Left lung (tissue), 10 donors: Measurements from ENCODE around the gene OSBPL8. TPM values are rescaled to one million over a fixed set of nuclear protein-coding genes. Genes with fewer than 3 reads are reported as not detected.

ENCODE experiments used
- ATAC-seq: fragments of 200-7000 bp; cut with Tn5 transposase; one replicate; pipeline ENCODE4 v1.9.1; 2020; ENCODE audit warnings: moderate library complexity
- DNase-seq, 4 donors: peaks; one replicate each; pipeline ENCODE4 v3.0.0-alpha.2; 2013 to 2020
- H3K27ac ChIP-seq, 2 donors: fragments of 200-600 bp; sonication (generic) in 1 of 2; one replicate each; pipeline versions ENCODE4 v1.5.0 to v1.8.0; 2020 to 2021
- H3K27me3 ChIP-seq, 2 donors: fragments of 200-600 bp; sonication (generic) in 1 of 2; one replicate each; pipeline versions ENCODE4 v1.5.0 to v1.8.0; 2020 to 2021
- H3K36me3 ChIP-seq, 2 donors: fragments of 200-600 bp; sonication (generic) in 1 of 2; one replicate each; pipeline versions ENCODE4 v1.5.0 to v1.8.0; 2020 to 2021
- H3K4me1 ChIP-seq, 2 donors: fragments of 200-600 bp; one replicate each; pipeline ENCODE4 v1.8.0; 2021
- H3K4me3 ChIP-seq, 2 donors: fragments of 200-600 bp; sonication (generic) in 1 of 2; one replicate each; pipeline versions ENCODE4 v1.5.0 to v1.8.0; 2020 to 2021; ENCODE audit warnings: mild to moderate bottlenecking in 1 of 2
- H3K9me3 ChIP-seq, 2 donors: fragments of 200-600 bp; sonication (generic) in 1 of 2; one replicate each; pipeline versions ENCODE4 v1.5.0 to v1.8.0; 2020 to 2021
- intact Hi-C, 2 donors: fragments of 100-400 bp; cut with DNase I; formaldehyde crosslinking; loops; one replicate each; pipeline versions ENCODE4 v1.11.2 to v1.14.2; 2022
- polyA plus RNA-seq, 6 donors: library from polyadenylated mRNA; unstranded; fragments of 120-200 nt; gene quantifications; one replicate each; pipeline ENCODE4 v1.2.1, GENCODE V29; 2013; ENCODE audit not compliant: insufficient read length in 6 of 6
- total RNA-seq, 2 donors: library from RNA; stranded (reverse); fragmentation: NEBNext Ultra II Directional; extraction: Animal tissue kit (Norgen Biotek cat#: 25700); gene quantifications; one replicate each; pipeline ENCODE4 v1.2.1, GENCODE V29; 2021
- TF ChIP-seq, protein P1 (sequence below), 2 donors: fragments of 200-600 bp; sonication (generic) in 1 of 2; IDR thresholded peaks; one replicate each; pipeline versions ENCODE4 v1.5.0 to v1.8.0; 2021; ENCODE audit warnings: antibody characterized with exemption in 2 of 2
- donor health status: DM: no; HTN: yes; CAD: no.
- donor health status: DM: no; HTN: no; CAD: no.

Gene OSBPL8
- total and polyA plus RNA-seq, 8 donors = 53.9 to 100 (median 62.5) TPM

DNA sequence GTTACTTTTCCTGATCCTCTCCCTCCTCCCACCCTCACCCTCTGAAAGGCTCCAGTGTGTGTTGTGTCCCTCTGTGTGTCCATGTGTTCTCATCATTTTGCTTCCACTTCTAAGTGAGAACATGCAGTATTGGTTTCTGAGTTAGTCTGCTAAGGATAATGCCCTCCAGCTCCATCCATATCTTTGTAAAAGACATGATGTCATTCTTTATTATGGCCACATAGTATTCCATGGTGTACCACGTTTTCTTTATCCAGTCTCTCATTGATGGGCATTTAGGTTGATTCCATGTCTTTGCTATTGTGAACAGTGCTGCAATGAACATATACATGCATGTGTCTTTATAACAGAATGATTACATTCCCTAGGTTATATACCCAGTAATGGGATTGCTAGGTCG lies 159.4 kb downstream of the OSBPL8 start:
- TF ChIP-seq, protein P1, sequence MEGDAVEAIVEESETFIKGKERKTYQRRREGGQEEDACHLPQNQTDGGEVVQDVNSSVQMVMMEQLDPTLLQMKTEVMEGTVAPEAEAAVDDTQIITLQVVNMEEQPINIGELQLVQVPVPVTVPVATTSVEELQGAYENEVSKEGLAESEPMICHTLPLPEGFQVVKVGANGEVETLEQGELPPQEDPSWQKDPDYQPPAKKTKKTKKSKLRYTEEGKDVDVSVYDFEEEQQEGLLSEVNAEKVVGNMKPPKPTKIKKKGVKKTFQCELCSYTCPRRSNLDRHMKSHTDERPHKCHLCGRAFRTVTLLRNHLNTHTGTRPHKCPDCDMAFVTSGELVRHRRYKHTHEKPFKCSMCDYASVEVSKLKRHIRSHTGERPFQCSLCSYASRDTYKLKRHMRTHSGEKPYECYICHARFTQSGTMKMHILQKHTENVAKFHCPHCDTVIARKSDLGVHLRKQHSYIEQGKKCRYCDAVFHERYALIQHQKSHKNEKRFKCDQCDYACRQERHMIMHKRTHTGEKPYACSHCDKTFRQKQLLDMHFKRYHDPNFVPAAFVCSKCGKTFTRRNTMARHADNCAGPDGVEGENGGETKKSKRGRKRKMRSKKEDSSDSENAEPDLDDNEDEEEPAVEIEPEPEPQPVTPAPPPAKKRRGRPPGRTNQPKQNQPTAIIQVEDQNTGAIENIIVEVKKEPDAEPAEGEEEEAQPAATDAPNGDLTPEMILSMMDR (IDR thresholded peaks at IDR 0.05) = no peak
- intact Hi-C loops = no loop called here
- Histone ChIP-seq H3K36me3 (peaks cover 0 to 18% of the 10 kb centered on the region in 2 donors), H3K9me3 (no peaks in the 10 kb centered on the region), H3K27ac (no peak overlapping the region), H3K27me3 (no peaks in the 10 kb centered on the region), H3K4me3 (no peak overlapping the region), H3K4me1 (no peaks in the 10 kb centered on the region)
- DNase-seq = no peak
- no peak for ATAC-seq

- intact Hi-C loops = no loop called here
- H3K9me3 ChIP-seq = no peaks in the 10 kb centered on the region
- H3K4me1 ChIP-seq = no peaks in the 10 kb centered on the region
- no peak for ATAC-seq
- H3K27ac ChIP-seq = no peak overlapping the region
- TF ChIP-seq, protein P1 (IDR thresholded peaks at IDR 0.05) = no peak
- no peak for DNase-seq
- H3K4me3 ChIP-seq = no peak overlapping the region
- no peaks in the 10 kb centered on the region for H3K27me3 ChIP-seq
- peaks cover 0 to 18% of the 10 kb centered on the region in 2 donors for H3K36me3 ChIP-seq
These were observed 160.5 kb downstream of the OSBPL8 start for GRCh38 chr12:76399040-76399439.

- TF ChIP-seq, protein P1 (IDR thresholded peaks at IDR 0.05) = no peak
- Histone ChIP-seq H3K27me3 (no peaks in the 10 kb centered on the region), H3K27ac (no peak overlapping the region), H3K4me3 (no peak overlapping the region), H3K9me3 (no peaks in the 10 kb centered on the region), H3K36me3 (peaks cover 0 to 27% of the 10 kb centered on the region in 2 donors), H3K4me1 (no peaks in the 10 kb centered on the region)
- no peak for ATAC-seq
- intact Hi-C loops = no loop called here
- no peak for DNase-seq
These were observed 161.5 kb downstream of the OSBPL8 start for GRCh38 chr12:76398106-76398505.

DNA sequence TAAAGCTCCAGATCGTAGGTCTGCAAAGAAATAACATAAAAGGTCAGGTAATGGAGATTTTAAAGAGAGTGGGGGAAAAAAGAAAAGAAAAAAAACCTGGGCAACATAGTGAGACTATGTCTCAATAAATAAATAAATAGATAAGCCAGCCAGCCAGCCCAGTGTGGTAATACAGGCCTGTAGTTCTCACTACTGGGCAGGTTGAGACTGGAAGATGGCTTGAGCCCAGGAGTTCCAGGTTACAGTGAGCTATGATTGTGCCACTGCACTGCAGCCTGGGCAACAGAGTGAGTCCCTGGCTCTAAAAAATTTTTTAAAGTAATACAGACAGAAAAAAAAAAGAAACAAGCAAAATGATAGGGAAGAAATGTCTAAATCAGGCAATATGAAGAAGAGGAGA lies 168.1 kb downstream of the OSBPL8 start:
- Histone ChIP-seq H3K36me3 (peaks cover 0 to 67% of the 10 kb centered on the region in 2 donors), H3K9me3 (no peaks in the 10 kb centered on the region), H3K4me1 (no peaks in the 10 kb centered on the region), H3K27ac (no peak overlapping the region), H3K4me3 (no peak overlapping the region), H3K27me3 (no peaks in the 10 kb centered on the region)
- intact Hi-C loops = no loop called here
- TF ChIP-seq, protein P1 (IDR thresholded peaks at IDR 0.05) = no peak
- ATAC-seq (no peak), DNase-seq (no peak)

GRCh38 chr12:76387614-76388013 lies 172.0 kb downstream of the OSBPL8 start:
- Histone ChIP-seq H3K36me3 (peaks cover 0 to 80% of the 10 kb centered on the region in 2 donors), H3K4me1 (no peaks in the 10 kb centered on the region), H3K4me3 (no peak overlapping the region), H3K27me3 (no peaks in the 10 kb centered on the region), H3K9me3 (no peaks in the 10 kb centered on the region), H3K27ac (no peak overlapping the region)
- DNase-seq (no peak), ATAC-seq (no peak)
- intact Hi-C loops = loop anchor here in 1 of 2 donors (10.0 kb wide), 1 partner anchor 197 kb away; no protein-coding TSS in a partner anchor
- TF ChIP-seq, protein P1 (IDR thresholded peaks at IDR 0.05) = no peak
